ENCODE data around the gene ADGRG4.

DNA sequence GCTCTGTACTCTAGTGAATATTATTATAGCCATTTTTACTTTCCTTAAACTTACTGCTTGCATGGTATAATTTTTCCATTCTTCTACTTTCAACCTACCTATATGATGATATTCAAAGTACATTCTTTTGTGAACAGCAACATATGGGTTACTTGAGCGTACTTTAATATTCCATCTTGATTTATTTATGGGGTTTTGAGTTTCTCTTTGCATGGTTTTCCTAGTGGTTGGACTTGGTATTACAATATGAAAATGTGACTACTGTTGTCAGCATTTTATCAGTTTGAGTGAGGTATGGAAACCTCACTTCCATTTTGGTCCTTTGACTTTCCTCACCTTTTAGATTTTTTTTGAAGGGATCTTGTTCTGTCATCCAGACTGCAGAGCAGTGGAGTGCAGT lies 35.9 kb downstream of the ADGRG4 start:
- TF ChIP-seq POLR2A (IDR thresholded peaks at IDR 0.05) (no peak), POLR2AphosphoS5 (IDR thresholded peaks at IDR 0.05) (no peak)
- TF ChIP-seq, protein P1, sequence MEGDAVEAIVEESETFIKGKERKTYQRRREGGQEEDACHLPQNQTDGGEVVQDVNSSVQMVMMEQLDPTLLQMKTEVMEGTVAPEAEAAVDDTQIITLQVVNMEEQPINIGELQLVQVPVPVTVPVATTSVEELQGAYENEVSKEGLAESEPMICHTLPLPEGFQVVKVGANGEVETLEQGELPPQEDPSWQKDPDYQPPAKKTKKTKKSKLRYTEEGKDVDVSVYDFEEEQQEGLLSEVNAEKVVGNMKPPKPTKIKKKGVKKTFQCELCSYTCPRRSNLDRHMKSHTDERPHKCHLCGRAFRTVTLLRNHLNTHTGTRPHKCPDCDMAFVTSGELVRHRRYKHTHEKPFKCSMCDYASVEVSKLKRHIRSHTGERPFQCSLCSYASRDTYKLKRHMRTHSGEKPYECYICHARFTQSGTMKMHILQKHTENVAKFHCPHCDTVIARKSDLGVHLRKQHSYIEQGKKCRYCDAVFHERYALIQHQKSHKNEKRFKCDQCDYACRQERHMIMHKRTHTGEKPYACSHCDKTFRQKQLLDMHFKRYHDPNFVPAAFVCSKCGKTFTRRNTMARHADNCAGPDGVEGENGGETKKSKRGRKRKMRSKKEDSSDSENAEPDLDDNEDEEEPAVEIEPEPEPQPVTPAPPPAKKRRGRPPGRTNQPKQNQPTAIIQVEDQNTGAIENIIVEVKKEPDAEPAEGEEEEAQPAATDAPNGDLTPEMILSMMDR (IDR thresholded peaks at IDR 0.05), result no peak

Data from prostate gland (tissue), 2 donors.